ENCODE data around the gene RCOR1.

DNA sequence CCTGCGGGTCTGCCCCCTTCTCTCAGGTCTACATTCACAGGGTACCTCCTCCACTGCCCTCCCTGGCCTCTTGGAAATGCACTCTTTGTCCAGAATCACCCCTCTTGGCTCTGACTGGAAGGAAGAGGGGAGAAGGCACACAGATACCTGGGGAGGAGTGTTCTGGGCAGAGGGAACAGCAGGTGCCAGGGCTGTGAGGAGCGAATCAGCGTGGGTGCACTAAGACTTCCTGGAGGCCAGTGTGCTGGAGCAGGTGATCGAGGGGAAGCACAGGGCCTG is 176.5 kb downstream of the RCOR1 start:
- TF ChIP-seq, protein P1, sequence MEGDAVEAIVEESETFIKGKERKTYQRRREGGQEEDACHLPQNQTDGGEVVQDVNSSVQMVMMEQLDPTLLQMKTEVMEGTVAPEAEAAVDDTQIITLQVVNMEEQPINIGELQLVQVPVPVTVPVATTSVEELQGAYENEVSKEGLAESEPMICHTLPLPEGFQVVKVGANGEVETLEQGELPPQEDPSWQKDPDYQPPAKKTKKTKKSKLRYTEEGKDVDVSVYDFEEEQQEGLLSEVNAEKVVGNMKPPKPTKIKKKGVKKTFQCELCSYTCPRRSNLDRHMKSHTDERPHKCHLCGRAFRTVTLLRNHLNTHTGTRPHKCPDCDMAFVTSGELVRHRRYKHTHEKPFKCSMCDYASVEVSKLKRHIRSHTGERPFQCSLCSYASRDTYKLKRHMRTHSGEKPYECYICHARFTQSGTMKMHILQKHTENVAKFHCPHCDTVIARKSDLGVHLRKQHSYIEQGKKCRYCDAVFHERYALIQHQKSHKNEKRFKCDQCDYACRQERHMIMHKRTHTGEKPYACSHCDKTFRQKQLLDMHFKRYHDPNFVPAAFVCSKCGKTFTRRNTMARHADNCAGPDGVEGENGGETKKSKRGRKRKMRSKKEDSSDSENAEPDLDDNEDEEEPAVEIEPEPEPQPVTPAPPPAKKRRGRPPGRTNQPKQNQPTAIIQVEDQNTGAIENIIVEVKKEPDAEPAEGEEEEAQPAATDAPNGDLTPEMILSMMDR (IDR thresholded peaks at IDR 0.05; ENCODE audit: insufficient read depth, low read length), result no peak
- no peak for TF ChIP-seq POLR2AphosphoS5 (IDR thresholded peaks at IDR 0.05; ENCODE audit: low read depth)
- TF ChIP-seq GABPA (IDR thresholded peaks at IDR 0.05; ENCODE audit: low read depth), result no peak
- TF ChIP-seq REST (IDR thresholded peaks at IDR 0.05; ENCODE audit: insufficient replicate concordance, low read depth), result no peak

Measured in HL-60 (cell line).